Amniotic stem cell (primary cell): ENCODE data around the gene MYOZ3.
A peak's percentile ranks its signal among the peaks of the same experiment; 100 is the strongest.

Experiments used
- DNase-seq: peaks from one replicate; lab custom pipeline; 2025; lab: John Stamatoyannopoulos, UW

MYOZ3 gene

GRCh38 chr5:150627731-150628545 is 33.1 kb upstream of the MYOZ3 start:
- DNase-seq, result no peak

GRCh38 chr5:150628936-150629485 is 32.0 kb upstream of the MYOZ3 start:
- DNase-seq, result no peak

DNA sequence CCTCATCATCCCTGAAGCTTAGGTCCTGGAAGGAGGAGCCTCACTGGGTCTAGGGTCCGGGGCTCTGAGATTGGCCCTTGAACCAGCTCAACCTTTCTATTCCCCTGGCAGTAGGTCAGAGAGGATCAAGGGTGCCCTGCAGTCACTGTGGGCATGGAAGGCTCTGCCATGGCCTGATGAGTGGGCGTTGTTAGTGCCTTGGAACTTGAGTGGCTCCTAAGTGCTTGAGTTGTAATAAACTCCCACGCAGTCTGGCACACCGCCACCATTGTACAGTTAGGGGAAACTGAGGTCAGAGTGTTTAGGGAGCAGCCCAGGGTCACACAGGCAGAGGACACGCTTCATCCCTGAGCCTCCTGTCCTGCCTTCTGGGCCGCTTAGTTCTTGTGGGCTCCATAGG is 31.0 kb upstream of the MYOZ3 start:
- DNase-seq, result no peak

DNA sequence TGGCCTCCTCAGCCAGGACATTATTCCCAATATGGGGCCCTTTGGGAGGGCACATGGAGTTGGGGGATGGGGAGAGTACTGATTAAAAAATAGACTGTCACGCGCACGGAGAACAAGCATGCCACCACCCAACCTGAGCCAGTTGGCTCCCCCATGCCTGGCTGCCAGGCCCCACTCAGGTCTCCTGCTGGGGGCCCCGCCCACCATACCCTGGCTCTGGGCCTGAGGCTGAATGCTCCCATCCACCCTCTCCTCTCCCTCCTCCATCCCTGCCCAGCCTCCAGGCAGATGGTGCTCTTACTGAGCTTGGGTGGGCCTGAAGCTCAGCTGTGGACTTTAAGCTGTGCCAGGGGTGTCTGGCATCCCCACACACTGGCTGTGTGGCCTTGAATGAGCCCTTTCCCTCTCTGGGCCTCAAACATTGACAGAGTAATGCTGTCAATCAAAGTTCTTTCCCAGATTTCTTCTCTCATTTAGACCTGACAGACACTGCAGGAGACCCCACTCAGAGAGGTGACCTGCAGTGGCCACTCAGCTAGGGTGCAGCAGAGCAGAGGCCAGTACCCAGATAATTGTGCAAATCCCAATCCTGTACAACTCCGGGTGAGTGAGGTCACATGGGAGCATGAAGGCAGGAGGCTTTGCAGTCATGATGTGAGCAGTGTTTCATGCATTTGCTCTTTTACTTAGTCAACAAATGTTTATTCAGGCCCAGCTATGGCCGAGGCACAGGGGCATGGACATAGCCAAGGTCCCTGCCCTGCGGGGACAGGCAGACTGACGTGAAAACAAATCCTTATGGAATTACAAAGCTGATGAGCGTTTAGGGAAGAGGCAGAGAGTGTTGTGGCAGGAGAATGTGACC is 30.4 kb upstream of the MYOZ3 start:
- no peak for DNase-seq

GRCh38 chr5:150631326-150631701 is 29.7 kb upstream of the MYOZ3 start:
- no peak for DNase-seq

- no peak for DNase-seq
Measured at GRCh38 chr5:150632305-150633160, 28.5 kb upstream of the MYOZ3 start.

DNA sequence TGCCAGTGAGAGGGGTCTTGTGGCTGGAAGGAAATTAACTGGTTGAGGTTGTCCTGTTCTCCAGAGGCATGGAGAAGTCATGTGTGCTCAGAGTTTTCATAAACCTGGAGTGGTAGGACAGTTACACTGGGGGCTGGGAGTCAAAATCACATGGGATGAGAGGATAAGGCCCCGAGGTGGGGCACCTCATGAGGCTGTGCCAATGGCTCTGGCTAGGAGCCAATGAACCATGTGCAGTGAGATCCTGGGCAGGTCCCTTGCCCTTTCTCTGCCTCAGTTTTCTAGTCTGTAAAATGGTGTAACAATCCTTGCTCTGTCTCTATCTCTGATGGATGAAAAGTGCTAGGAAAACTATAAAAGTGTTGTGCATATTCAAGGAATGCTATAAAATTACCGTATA is 27.6 kb upstream of the MYOZ3 start:
- no peak for DNase-seq

GRCh38 chr5:150636391-150637244 is 24.4 kb upstream of the MYOZ3 start:
- no peak for DNase-seq

- DNase-seq, result peak; percentile 75
Measured at GRCh38 chr5:150637245-150638052, 23.6 kb upstream of the MYOZ3 start.

DNA sequence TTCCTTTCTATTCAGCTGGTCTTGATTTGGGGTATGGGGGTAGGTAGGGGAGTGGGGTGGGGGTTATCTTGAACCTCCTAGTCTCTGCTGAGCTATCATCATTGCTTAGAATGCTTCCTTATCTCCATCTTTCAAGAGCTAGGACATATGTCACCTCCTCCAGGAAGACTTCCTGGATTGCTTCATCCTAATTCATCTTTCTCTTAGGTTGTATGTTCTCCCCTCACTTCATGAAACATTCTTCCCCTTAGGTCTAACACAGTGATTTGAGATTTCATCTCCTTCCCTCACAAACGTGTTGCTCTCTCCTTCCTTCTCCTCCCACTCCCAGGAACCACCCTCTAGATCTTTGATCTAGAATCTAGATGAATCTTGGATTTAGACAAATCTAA is 23.0 kb upstream of the MYOZ3 start:
- DNase-seq, result no peak

- DNase-seq, result no peak
Measured at GRCh38 chr5:150638488-150639376, 22.3 kb upstream of the MYOZ3 start.

DNA sequence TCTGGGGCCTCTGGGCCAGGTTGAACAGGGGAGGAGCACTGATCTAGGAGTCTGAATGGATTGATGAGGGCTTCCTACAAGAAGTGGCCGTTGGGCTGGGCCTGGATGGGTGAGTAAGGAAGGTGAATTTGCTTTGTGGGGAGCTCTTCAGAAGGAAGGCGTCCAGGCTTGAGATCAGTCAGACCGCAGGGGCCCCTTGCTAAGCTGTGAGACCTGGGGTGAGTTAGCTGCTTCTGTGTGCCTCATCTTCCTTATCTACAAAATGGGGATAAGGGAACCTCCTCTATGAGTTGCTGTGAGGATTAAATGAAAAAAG is 21.7 kb upstream of the MYOZ3 start:
- DNase-seq, result no peak

DNA sequence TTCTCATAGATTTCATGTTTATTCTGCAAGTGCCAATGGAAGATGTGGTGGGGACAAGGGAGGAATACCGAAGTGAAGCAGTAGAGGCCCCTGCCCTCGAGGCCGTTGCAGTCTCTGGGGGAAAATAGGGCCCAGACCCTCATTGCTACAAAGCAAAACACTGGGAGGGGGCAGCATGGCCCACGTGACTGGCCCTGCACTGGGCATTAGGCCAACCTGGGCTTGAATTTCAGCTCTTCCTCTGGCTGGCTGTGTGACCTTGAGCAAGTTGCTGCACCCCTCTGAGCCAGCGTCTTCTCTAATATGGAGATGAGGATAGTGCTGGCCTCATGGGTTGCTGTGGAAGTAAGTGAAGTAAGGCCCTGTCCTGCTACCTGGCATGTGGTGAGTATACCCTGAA is 21.3 kb upstream of the MYOZ3 start:
- no peak for DNase-seq

DNA sequence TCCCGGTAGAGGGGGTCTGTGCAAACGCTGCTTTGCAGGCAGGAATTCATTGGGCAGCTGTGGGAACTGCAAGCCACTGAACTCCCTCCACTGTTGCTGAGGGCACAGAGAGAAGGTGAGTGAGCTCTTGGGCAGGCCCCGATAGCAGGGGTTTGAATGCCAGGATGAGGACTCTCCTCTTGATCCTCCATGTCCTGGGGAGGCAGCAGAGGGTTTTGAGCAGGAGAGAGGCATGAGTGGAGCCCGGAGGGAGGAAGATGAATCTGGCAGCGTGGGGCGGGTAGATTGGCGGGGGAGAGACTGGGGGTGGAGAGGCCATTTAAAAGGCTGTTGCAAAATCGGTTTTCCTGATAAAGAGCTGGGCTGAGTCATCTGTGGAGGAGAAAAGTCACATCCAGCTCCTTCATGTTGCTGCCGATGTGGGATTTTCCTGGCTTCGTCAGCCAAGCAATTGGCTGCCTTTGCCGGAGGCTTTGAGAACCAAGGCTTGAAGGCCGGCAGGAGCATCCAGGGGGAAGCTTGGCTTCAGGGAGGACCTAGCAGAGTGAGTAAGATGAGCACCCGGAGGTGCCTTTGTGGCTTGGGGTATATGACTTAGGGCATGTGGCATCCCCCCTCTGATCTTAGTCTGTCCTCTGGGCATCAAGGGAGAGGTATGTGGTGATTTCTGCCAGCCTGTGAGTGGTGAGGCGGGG is 20.6 kb upstream of the MYOZ3 start, which contains the start of gene SYNPO:
TSS of gene SYNPO (plus strand) at position 350 of the 695 bp plus-strand sequence. CDS start 7,616 bp downstream, outside the sequence.
- DNase-seq, result peak; percentile 94

DNA sequence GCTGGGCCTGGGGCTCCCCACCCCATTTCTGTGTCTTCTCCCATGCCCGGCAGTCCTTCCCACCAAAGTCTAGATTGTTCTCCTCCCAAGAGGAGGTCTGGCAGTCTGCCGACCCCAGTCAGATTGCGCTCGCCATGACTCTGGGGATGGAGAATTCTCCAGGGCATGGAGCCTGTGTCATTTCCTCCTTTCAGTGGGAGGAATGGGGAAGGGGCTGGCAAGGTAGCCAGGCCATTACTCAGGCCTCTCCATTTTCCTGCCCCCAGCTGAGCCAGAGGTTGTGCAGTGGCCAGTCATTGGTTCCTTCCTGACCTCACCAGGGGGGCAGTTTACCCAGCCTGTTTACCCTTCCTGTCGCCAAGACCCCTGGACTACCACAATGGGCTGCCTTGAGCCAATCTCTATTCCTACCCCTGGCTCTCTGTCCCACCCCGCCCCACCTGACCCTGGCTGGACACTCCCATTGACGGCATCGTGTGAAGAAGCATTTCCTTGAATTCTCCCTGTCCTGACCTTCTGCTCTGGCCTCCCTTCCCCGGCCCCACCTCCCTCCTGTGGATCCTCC is 20.0 kb upstream of the MYOZ3 start:
- DNase-seq, result no peak

DNA sequence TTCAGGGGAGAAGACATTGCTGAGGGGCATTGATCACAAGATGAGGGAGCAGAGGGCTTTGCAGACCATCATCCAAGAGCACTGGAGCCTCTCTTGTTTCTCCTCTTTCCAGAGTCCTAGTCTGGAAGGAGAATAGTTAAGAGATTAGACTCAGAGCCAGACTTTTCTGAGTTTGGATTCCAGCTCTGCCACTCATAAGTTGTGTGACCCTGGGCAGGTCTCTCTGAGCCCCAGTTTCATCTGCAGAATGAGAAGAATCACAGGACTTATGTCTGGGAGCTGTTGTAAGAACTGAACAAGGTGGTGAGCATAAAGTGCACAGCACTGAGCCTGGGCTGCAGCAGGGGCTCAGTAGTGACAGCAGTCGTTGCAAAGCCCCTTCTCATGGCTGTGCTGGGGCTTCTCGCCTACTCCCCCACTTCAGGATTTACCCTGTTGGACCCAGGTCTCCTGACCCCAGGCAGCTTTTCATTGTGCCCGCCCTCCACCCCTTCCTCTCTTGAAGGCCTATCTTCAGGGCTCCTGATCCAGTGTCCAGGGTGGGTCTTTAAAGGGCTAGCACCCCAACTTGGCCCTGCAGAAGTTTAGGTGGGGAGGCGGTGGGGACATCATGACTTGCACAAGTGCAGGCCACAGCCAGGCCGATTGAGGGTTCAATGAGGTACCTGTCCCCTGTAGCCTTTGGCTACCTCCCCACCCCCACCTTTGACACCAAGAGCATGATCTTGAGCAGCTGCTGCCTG is 19.1 kb upstream of the MYOZ3 start:
- DNase-seq, result no peak

GRCh38 chr5:150642567-150642927 is 18.5 kb upstream of the MYOZ3 start:
- DNase-seq, result peak; percentile 69
